HG03039 (cell line): ENCODE measurements around the gene RGCC.
A peak's percentile ranks its signal among the peaks of the same experiment; 100 is the strongest.
"Not testable (repeated sequence)": the region's sequence is repeated elsewhere in the genome, so short reads cannot be mapped to it uniquely, and the experiment has no call there.

Experiments used
- ATAC-seq: cut with Tn5 transposase; IDR thresholded peaks from one replicate; pipeline ENCODE4 v1.9.1; 2021; ENCODE audit warnings: mild to moderate bottlenecking, moderate library complexity; ENCODE audit not compliant: unreplicated experiment

RGCC gene

GRCh38 chr13:41488124-41488523 lies 30.8 kb downstream of the RGCC start:
- ATAC-seq = no peak

- no peak for ATAC-seq
Observed at GRCh38 chr13:41490371-41491015, 33.1 kb downstream of the RGCC start.

GRCh38 chr13:41491436-41491835 lies 34.1 kb downstream of the RGCC start:
- no peak for ATAC-seq

GRCh38 chr13:41492432-41493260 lies 35.3 kb downstream of the RGCC start:
- ATAC-seq = peak; percentile 45

- ATAC-seq = no peak
Observed at GRCh38 chr13:41494202-41494601, 36.9 kb downstream of the RGCC start.

GRCh38 chr13:41495044-41495443 lies 37.7 kb downstream of the RGCC start:
- ATAC-seq = no peak

- no peak for ATAC-seq
Observed at GRCh38 chr13:41496420-41497234, 39.3 kb downstream of the RGCC start.

GRCh38 chr13:41497436-41497835 lies 40.1 kb downstream of the RGCC start:
- no peak for ATAC-seq

- no peak for ATAC-seq
Observed at GRCh38 chr13:41499452-41499851, 42.1 kb downstream of the RGCC start.

- no peak for ATAC-seq
Observed at GRCh38 chr13:41500511-41500910, 43.2 kb downstream of the RGCC start.

GRCh38 chr13:41501281-41501680 lies 43.9 kb downstream of the RGCC start:
- ATAC-seq = no peak

GRCh38 chr13:41502031-41502430 lies 44.7 kb downstream of the RGCC start:
- no peak for ATAC-seq

GRCh38 chr13:41502673-41503072 lies 45.3 kb downstream of the RGCC start:
- peak; percentile 56 for ATAC-seq

GRCh38 chr13:41503356-41503755 lies 46.0 kb downstream of the RGCC start:
- ATAC-seq = no peak

GRCh38 chr13:41504657-41505056 lies 47.3 kb downstream of the RGCC start:
- ATAC-seq = not testable (repeated sequence)

- no peak for ATAC-seq
Observed at GRCh38 chr13:41505209-41505835, 48.0 kb downstream of the RGCC start.

- ATAC-seq = no peak
Observed at GRCh38 chr13:41506312-41506711, 49.0 kb downstream of the RGCC start.

- no peak for ATAC-seq
Observed at GRCh38 chr13:41509971-41510370, 52.6 kb downstream of the RGCC start.

- no peak for ATAC-seq
Observed at GRCh38 chr13:41511827-41512226, 54.5 kb downstream of the RGCC start.

- no peak for ATAC-seq
Observed at GRCh38 chr13:41512441-41512840, 55.1 kb downstream of the RGCC start.

- no peak for ATAC-seq
Observed at GRCh38 chr13:41513600-41513999, 56.2 kb downstream of the RGCC start.
